ENCODE data around the gene PDP2.

GRCh38 chr16:66926171-66926947 lies 46.0 kb downstream of the PDP2 start:
- no peak for TF ChIP-seq CTCF (IDR thresholded peaks at IDR 0.05)
- no peak for TF ChIP-seq EP300 (IDR thresholded peaks at IDR 0.05)
